H1 (cell line): ENCODE results near the gene TMEM117. TPM values are rescaled to one million over a fixed set of nuclear protein-coding genes. Genes with fewer than 3 reads are reported as not detected.

ENCODE experiments used
- CTCF ChIA-PET: fragments of 300-600 bp; sonication (Branson Sonifier 250); formaldehyde crosslinking; loops from one replicate; lab custom pipeline; 2021; ENCODE audit not compliant: partially characterized antibody; lab: Charles Lee
- POLR2A ChIA-PET: fragments of 300-600 bp; sonication (Branson Sonifier 250); formaldehyde crosslinking; loops from one replicate; lab custom pipeline; 2021; ENCODE audit warnings: inconsistent platforms; ENCODE audit not compliant: partially characterized antibody; lab: Charles Lee
- DNase-seq, 2 experiments: peaks; one replicate each; pipeline versions ENCODE4 v3.0.0 to v3.0.0-alpha.2; 2010 to 2022; ENCODE audit warnings: low spot score in 2 of 2, low read depth in 1 of 2, mixed read lengths in 1 of 2
- FAIRE-seq: peaks from 2 replicates; lab custom pipeline; 2011; peaks lifted over from hg19 to GRCh38; lab: Jason Lieb, UNC
- H2AFZ ChIP-seq: 2 replicates; pipeline ENCODE4 v1.8.1; 2012; ENCODE audit warnings: low read length, inconsistent platforms
- H2AK5ac ChIP-seq: 2 replicates; pipeline ENCODE4 v1.6.1; 2013; ENCODE audit warnings: low read depth, low read length
- H2BK120ac ChIP-seq: replicated peaks from 2 replicates; pipeline ENCODE3; 2013; ENCODE audit warnings: low read depth, low read length, inconsistent platforms
- H2BK12ac ChIP-seq: 2 replicates; pipeline ENCODE4 v1.6.1; 2013; ENCODE audit warnings: low read depth, low read length
- H2BK15ac ChIP-seq: 2 replicates; pipeline ENCODE4 v1.6.1; 2013; ENCODE audit warnings: low read length
- H2BK20ac ChIP-seq: 2 replicates; pipeline ENCODE4 v1.6.1; 2013; ENCODE audit warnings: low read length
- H2BK5ac ChIP-seq: 2 replicates; pipeline ENCODE4 v1.6.1; 2013; ENCODE audit warnings: low read depth, low read length
- H3K14ac ChIP-seq: 2 replicates; pipeline ENCODE4 v1.6.1; 2013; ENCODE audit warnings: inconsistent platforms; ENCODE audit not compliant: insufficient read length
- H3K18ac ChIP-seq: 2 replicates; pipeline ENCODE4 v1.6.1; 2013; ENCODE audit warnings: low read length; ENCODE audit errors: extremely low read depth
- H3K23ac ChIP-seq: 2 replicates; pipeline ENCODE4 v1.6.1; 2013; ENCODE audit warnings: inconsistent platforms; ENCODE audit not compliant: insufficient read length
- H3K23me2 ChIP-seq: 2 replicates; pipeline ENCODE4 v1.6.1; 2013; ENCODE audit warnings: low read depth, low read length
- H3K27ac ChIP-seq: 2 replicates; pipeline ENCODE4 v1.6.1; 2011; ENCODE audit warnings: low read depth, low read length, inconsistent platforms
- H3K27me3 ChIP-seq, 4 experiments: replicated peaks in 1 of 4; 1 replicate in 1 of 4; 2 replicates in 3 of 4; pipeline versions ENCODE4 v1.6.1 to v1.8.1; 2011 to 2013; ENCODE audit warnings: low read length in 3 of 4, mild to moderate bottlenecking in 3 of 4, inconsistent platforms in 2 of 4, mixed read lengths in 2 of 4, moderate library complexity in 1 of 4; ENCODE audit not compliant: control insufficient read depth in 3 of 4, insufficient read depth in 3 of 4; ENCODE audit errors: extremely low read depth in 1 of 4
- H3K36me3 ChIP-seq, 4 experiments: 2 replicates each; pipeline versions ENCODE4 v1.6.1 to v1.8.1; 2011 to 2013; ENCODE audit warnings: mild to moderate bottlenecking in 4 of 4, low read length in 3 of 4, moderate library complexity in 2 of 4, control low read depth in 1 of 4, inconsistent platforms in 1 of 4; ENCODE audit not compliant: insufficient read depth in 4 of 4, control insufficient read depth in 2 of 4
- H3K4ac ChIP-seq: replicated peaks from 2 replicates; pipeline ENCODE3; 2013; ENCODE audit warnings: low read length, low read depth, mixed read lengths, inconsistent platforms; ENCODE audit not compliant: insufficient read length
- H3K4me1 ChIP-seq, 4 experiments: replicated peaks in 1 of 4; 1 replicate in 1 of 4; 2 replicates in 3 of 4; pipeline versions ENCODE4 v1.6.1 to v1.8.1; 2011 to 2013; ENCODE audit warnings: low read length in 3 of 4, inconsistent platforms in 2 of 4, mixed read lengths in 1 of 4; ENCODE audit not compliant: insufficient read depth in 4 of 4, control insufficient read depth in 3 of 4
- H3K4me2 ChIP-seq, 2 experiments: 2 replicates each; pipeline versions ENCODE4 v1.6.1 to v1.8.1; 2011 to 2013; ENCODE audit warnings: low read depth in 2 of 2, low read length in 2 of 2, control low read depth in 1 of 2, inconsistent platforms in 1 of 2, mild to moderate bottlenecking in 1 of 2; ENCODE audit not compliant: insufficient read depth in 1 of 2
- H3K4me3 ChIP-seq, 4 experiments: fragments of 200-600, 300-600 bp in 1 of 4; sonication (generic), shearing (Covaris generic), sonication (Bioruptor Twin) in 1 of 4; 2 replicates each; pipeline versions ENCODE4 v1.5.1 to v1.8.1; 2011 to 2016; ENCODE audit warnings: low read length in 4 of 4, low read depth in 3 of 4, control low read depth in 2 of 4, inconsistent platforms in 2 of 4, mild to moderate bottlenecking in 2 of 4, mixed read lengths in 1 of 4, moderate library complexity in 1 of 4; ENCODE audit not compliant: insufficient read depth in 2 of 4; ENCODE audit errors: extremely low read depth in 1 of 4
- H3K56ac ChIP-seq: replicated peaks from 2 replicates; pipeline ENCODE3; 2013; ENCODE audit warnings: low read depth, mild to moderate bottlenecking, mixed read lengths, low read length, inconsistent platforms; ENCODE audit not compliant: insufficient read length
- H3K79me1 ChIP-seq: 2 replicates; pipeline ENCODE4 v1.6.1; 2013; ENCODE audit warnings: low read depth, low read length, control low read depth
- H3K79me2 ChIP-seq, 2 experiments: 2 replicates each; pipeline versions ENCODE4 v1.6.1 to v1.8.1; 2012 to 2013; ENCODE audit warnings: low read length in 2 of 2, mild to moderate bottlenecking in 2 of 2, inconsistent platforms in 1 of 2; ENCODE audit not compliant: insufficient read depth in 2 of 2, control insufficient read depth in 1 of 2
- H3K9ac ChIP-seq, 4 experiments: replicated peaks in 1 of 4; 1 replicate in 1 of 4; 2 replicates in 3 of 4; pipeline versions ENCODE4 v1.6.1 to v1.8.1; 2011 to 2013; ENCODE audit warnings: low read depth in 3 of 4, low read length in 3 of 4, control low read depth in 2 of 4, mild to moderate bottlenecking in 2 of 4, moderate library complexity in 2 of 4, inconsistent platforms in 1 of 4; ENCODE audit errors: extremely low read depth in 1 of 4
- H3K9me3 ChIP-seq, 2 experiments: 2 replicates each; pipeline versions ENCODE4 v1.6.1 to v1.8.1; 2012 to 2013; ENCODE audit warnings: mild to moderate bottlenecking in 2 of 2, moderate library complexity in 2 of 2, control low read depth in 1 of 2, inconsistent platforms in 1 of 2, low read depth in 1 of 2, low read length in 1 of 2, mixed read lengths in 1 of 2; ENCODE audit not compliant: insufficient read depth in 2 of 2
- H4K20me1 ChIP-seq, 2 experiments: replicated peaks in 1 of 2; 2 replicates each; pipeline versions ENCODE3 to v1.8.1; 2011 to 2013; ENCODE audit warnings: inconsistent platforms in 2 of 2, low read length in 2 of 2, mild to moderate bottlenecking in 1 of 2; ENCODE audit not compliant: insufficient read depth in 2 of 2, control insufficient read depth in 1 of 2
- H4K5ac ChIP-seq: 2 replicates; pipeline ENCODE4 v1.6.1; 2013; ENCODE audit warnings: low read length, low read depth, mixed read lengths, inconsistent platforms; ENCODE audit not compliant: insufficient read length
- H4K8ac ChIP-seq: 2 replicates; pipeline ENCODE4 v1.8.0; 2013; ENCODE audit warnings: mild to moderate bottlenecking, moderate library complexity, low read length, inconsistent platforms; ENCODE audit not compliant: insufficient read depth; ENCODE audit errors: extremely low read depth
- H4K91ac ChIP-seq: replicated peaks from 2 replicates; pipeline ENCODE3; 2013; ENCODE audit warnings: low read length, mixed read lengths, inconsistent platforms; ENCODE audit not compliant: insufficient read length
- CBX5 ChIP-seq: fragments of 300-800, 300-1000 bp; sonication (generic); IDR thresholded peaks from 2 replicates; pipeline ENCODE4 v1.7.1; 2016; ENCODE audit warnings: antibody characterized with exemption, low read length, low read depth
- CREB1 ChIP-seq: IDR thresholded peaks from 2 replicates; pipeline ENCODE4 v1.6.1; 2012; ENCODE audit warnings: inconsistent platforms
- EGR1 ChIP-seq: IDR thresholded peaks from 2 replicates; pipeline ENCODE4 v1.6.1; 2011; ENCODE audit warnings: low read depth, low read length, borderline replicate concordance
- GABPA ChIP-seq: IDR thresholded peaks from 2 replicates; pipeline ENCODE4 v1.6.1; 2011; ENCODE audit warnings: mild to moderate bottlenecking, low read length, moderate library complexity, borderline replicate concordance; ENCODE audit not compliant: insufficient read depth
- HDAC2 ChIP-seq, 2 experiments: fragments of 300-600 bp in 1 of 2; sonication (generic) in 1 of 2; IDR thresholded peaks; 2 replicates each; pipeline ENCODE4 v1.6.1; 2011 to 2012; ENCODE audit warnings: low read depth in 2 of 2, low read length in 2 of 2, mild to moderate bottlenecking in 2 of 2, moderate library complexity in 2 of 2, borderline replicate concordance in 1 of 2, inconsistent platforms in 1 of 2
- KDM1A ChIP-seq: fragments of 200-600, 300-600 bp; sonication (generic); IDR thresholded peaks from 2 replicates; pipeline ENCODE4 v1.7.1; 2016; ENCODE audit warnings: mild to moderate bottlenecking, low read length, borderline replicate concordance
- NRF1 ChIP-seq: IDR thresholded peaks from 2 replicates; pipeline ENCODE4 v1.6.1; 2011; ENCODE audit warnings: mild to moderate bottlenecking, low read depth, low read length, improper control_type of control experiment
- PHF8 ChIP-seq: fragments of 200-600 bp; sonication (generic); conservative IDR thresholded peaks from 2 replicates; pipeline ENCODE4 v1.7.1; 2012; ENCODE audit warnings: low read depth, mild to moderate bottlenecking, inconsistent platforms, low read length, moderate library complexity
- RAD21 ChIP-seq, 2 experiments: IDR thresholded peaks in 1 of 2; conservative IDR thresholded peaks in 1 of 2; 2 replicates each; pipeline ENCODE4 v1.6.1; 2011; ENCODE audit warnings: low read depth in 2 of 2, low read length in 2 of 2, improper control_type of control experiment in 1 of 2, inconsistent platforms in 1 of 2, mild to moderate bottlenecking in 1 of 2, moderate library complexity in 1 of 2
- RXRA ChIP-seq: IDR thresholded peaks from 2 replicates; pipeline ENCODE4 v1.6.1; 2011; ENCODE audit warnings: low read depth, mild to moderate bottlenecking, low read length, moderate library complexity; ENCODE audit not compliant: insufficient read depth
- TAF1 ChIP-seq: IDR thresholded peaks from 2 replicates; pipeline ENCODE4 v1.6.1; 2011; ENCODE audit warnings: mild to moderate bottlenecking, low read depth, low read length
- WGBS, 2 experiments: shearing (Covaris generic) in 1 of 2; methylation state at CpG; one replicate each; pipeline versions ENCODE4 v1.1.6 to v1.1.7; 2013 to 2015; ENCODE audit warnings: low lambda C conversion rate in 2 of 2, mixed read lengths in 2 of 2, inconsistent platforms in 1 of 2, low coverage in 1 of 2, missing lambda C conversion rate in 1 of 2; ENCODE audit not compliant: insufficient replicate concordance in 2 of 2, insufficient coverage in 1 of 2, insufficient read length in 1 of 2; ENCODE audit errors: extremely low coverage in 1 of 2, missing lambda C conversion rate in 1 of 2; 5-methylcytosine and 5-hydroxymethylcytosine counted together
- polyA plus RNA-seq, 7 experiments: library from polyadenylated mRNA; depleted of rRNA in 3 of 7; stranded (reverse) in 5 of 7; unstranded in 2 of 7; fragments of >200 nt in 5 of 7; fragments of 200-250 nt in 2 of 7; gene quantifications; 1 replicate in 5 of 7; 2 replicates in 1 of 7; 4 replicates in 1 of 7; pipeline versions ENCODE4 v1.2.1 to v1.2.3, GENCODE V29; 2011 to 2013; ENCODE audit warnings: missing spikeins in 2 of 7, mixed read lengths in 2 of 7
- total RNA-seq: library from RNA; stranded (reverse); fragmentation: NEBNext Ultra II Directional; extraction: Animal tissue kit (Norgen Biotek cat#: 25700); gene quantifications from 2 replicates; pipeline ENCODE4 v1.2.1, GENCODE V29; 2021
- TF ChIP-seq, protein P1 (sequence below): IDR thresholded peaks from 2 replicates; pipeline ENCODE4 v1.6.1; 2011; ENCODE audit warnings: low read depth, mild to moderate bottlenecking, low read length; ENCODE audit not compliant: insufficient read depth
- TF ChIP-seq, protein P2 (sequence below): IDR thresholded peaks from 2 replicates; pipeline ENCODE4 v1.6.1; 2011; ENCODE audit warnings: low read length, improper control_type of control experiment

Gene TMEM117
- total and polyA plus RNA-seq, 2 of the 8 experiments (the other 6 are each of a cell fraction or from before 2014, with no cell fraction given) = 0.80 to 1.4 TPM

- CTCF ChIA-PET = no interaction called here
- H2BK15ac ChIP-seq = no peak overlapping the region
- TF ChIP-seq CREB1 (no peak), EGR1 (no peak), RXRA (no peak), KDM1A (no peak), CBX5 (no peak), GABPA (no peak), HDAC2 (IDR thresholded peaks at IDR 0.05; ENCODE audit: borderline replicate concordance in 1 of 2, low read depth in 2 of 2, low read length in 2 of 2) (no peak), RAD21 (IDR thresholded peaks at IDR 0.05 in 1 of 2, conservative IDR thresholded peaks at IDR 0.05 in 1 of 2; ENCODE audit: low read depth in 2 of 2, low read length in 2 of 2) (no peak), NRF1 (no peak), TAF1 (no peak), PHF8 (no peak)
- TF ChIP-seq, protein P1, sequence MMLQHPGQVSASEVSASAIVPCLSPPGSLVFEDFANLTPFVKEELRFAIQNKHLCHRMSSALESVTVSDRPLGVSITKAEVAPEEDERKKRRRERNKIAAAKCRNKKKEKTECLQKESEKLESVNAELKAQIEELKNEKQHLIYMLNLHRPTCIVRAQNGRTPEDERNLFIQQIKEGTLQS = no peak
- TF ChIP-seq, protein P2, sequence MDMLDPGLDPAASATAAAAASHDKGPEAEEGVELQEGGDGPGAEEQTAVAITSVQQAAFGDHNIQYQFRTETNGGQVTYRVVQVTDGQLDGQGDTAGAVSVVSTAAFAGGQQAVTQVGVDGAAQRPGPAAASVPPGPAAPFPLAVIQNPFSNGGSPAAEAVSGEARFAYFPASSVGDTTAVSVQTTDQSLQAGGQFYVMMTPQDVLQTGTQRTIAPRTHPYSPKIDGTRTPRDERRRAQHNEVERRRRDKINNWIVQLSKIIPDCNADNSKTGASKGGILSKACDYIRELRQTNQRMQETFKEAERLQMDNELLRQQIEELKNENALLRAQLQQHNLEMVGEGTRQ = no peak
These were observed 218.4 kb downstream of the TMEM117 start for GRCh38 chr12:44054281-44054680.

More at GRCh38 chr12:44054281-44054680, 218.4 kb downstream of the TMEM117 start:
- H2BK5ac ChIP-seq = no peak overlapping the region
- no peak overlapping the region for H2BK120ac ChIP-seq
- H3K4ac ChIP-seq = no peak overlapping the region
- H3K14ac ChIP-seq = no peak overlapping the region
- H3K4me3 ChIP-seq = no peak overlapping the region
- no peak overlapping the region for H3K9ac ChIP-seq
- H3K27me3 ChIP-seq = no peaks in the 10 kb centered on the region
- H3K36me3 ChIP-seq = no peaks in the 10 kb centered on the region
- FAIRE-seq = no peak
- no peak overlapping the region for H3K18ac ChIP-seq
- no peak overlapping the region for H4K5ac ChIP-seq
- H3K4me2 ChIP-seq = no peak overlapping the region
- POLR2A ChIA-PET = no interaction called here
- no peak overlapping the region for H2AFZ ChIP-seq
- no peaks in the 10 kb centered on the region for H3K23me2 ChIP-seq
- no peak overlapping the region for H3K23ac ChIP-seq
- no peak overlapping the region for H2BK12ac ChIP-seq
- no peak overlapping the region for H2AK5ac ChIP-seq
- H3K9me3 ChIP-seq = no peaks in the 10 kb centered on the region
- H3K79me2 ChIP-seq = no peaks in the 10 kb centered on the region
- no peak overlapping the region for H3K56ac ChIP-seq
- no peak for DNase-seq
- H3K79me1 ChIP-seq = no peaks in the 10 kb centered on the region
- H4K20me1 ChIP-seq = no peaks in the 10 kb centered on the region
- no peak overlapping the region for H2BK20ac ChIP-seq
- H3K27ac ChIP-seq = no peak overlapping the region
- no peak overlapping the region for H4K8ac ChIP-seq
- 96% methylated on average over 3 of the region's 3 CpGs; no CpG with 5 or more reads in 1 of the 2 experiments for WGBS, 2 experiments
- H4K91ac ChIP-seq = no peak overlapping the region
- no peaks in the 10 kb centered on the region for H3K4me1 ChIP-seq
